SKM-1 (cell line): ENCODE measurements around the gene SMIM38.

ENCODE experiments used
- DNase-seq: peaks from one replicate; lab custom pipeline; 2025; ENCODE audit not compliant: unreplicated experiment; lab: John Stamatoyannopoulos, UW

The SMIM38 gene

GRCh38 chr11:69178819-69179482 lies 23.2 kb downstream of the SMIM38 start:
- no peak for DNase-seq

- no peak for DNase-seq
These were observed 24.5 kb downstream of the SMIM38 start for GRCh38 chr11:69180226-69180625.

- no peak for DNase-seq
These were observed 25.0 kb downstream of the SMIM38 start for GRCh38 chr11:69180726-69181125.

GRCh38 chr11:69183613-69184012 lies 27.9 kb downstream of the SMIM38 start:
- no peak for DNase-seq

GRCh38 chr11:69186316-69187260 lies 30.9 kb downstream of the SMIM38 start:
- no peak for DNase-seq

DNA sequence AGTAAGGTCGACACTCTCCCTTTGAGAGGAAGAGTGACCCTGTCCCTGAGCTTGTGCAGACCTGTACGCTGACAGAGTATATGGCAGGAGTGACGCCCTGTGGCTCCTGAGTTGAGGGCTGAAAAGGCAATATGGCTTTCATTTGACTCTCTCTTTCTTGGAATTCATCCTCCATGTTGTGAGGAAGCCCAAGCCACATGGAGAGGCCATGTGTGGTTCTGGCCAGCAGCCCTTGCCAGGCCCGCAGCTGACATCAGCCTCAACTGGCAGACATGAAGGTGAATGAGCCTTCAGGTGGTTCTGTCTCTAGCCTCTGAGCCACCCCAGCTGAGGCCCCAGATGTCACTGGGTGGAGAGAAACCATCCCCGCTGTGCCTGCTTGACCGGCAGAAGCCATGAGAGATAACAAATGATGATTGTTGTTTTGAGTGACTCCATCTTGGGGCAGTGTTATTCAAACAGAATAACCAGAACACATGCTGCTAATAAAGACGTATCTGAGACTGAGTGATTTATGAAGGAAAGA lies 31.9 kb downstream of the SMIM38 start:
- no peak for DNase-seq

DNA sequence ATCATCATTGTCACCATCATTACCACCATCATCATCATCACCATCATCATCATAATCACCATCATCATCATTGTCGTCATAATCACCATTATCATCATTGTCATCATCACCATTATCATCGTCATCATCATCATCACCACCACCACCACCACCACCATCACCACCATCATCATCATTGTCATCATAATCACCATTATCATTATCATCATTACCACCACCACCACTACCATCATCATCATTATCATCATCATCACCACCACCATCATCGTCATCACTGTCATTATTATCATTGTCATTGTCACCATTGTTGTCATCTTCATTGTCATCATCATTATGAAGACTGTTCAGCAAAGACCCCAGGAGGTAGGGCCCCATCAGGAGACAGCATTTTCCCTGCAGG lies 33.3 kb downstream of the SMIM38 start:
- no peak for DNase-seq

DNA sequence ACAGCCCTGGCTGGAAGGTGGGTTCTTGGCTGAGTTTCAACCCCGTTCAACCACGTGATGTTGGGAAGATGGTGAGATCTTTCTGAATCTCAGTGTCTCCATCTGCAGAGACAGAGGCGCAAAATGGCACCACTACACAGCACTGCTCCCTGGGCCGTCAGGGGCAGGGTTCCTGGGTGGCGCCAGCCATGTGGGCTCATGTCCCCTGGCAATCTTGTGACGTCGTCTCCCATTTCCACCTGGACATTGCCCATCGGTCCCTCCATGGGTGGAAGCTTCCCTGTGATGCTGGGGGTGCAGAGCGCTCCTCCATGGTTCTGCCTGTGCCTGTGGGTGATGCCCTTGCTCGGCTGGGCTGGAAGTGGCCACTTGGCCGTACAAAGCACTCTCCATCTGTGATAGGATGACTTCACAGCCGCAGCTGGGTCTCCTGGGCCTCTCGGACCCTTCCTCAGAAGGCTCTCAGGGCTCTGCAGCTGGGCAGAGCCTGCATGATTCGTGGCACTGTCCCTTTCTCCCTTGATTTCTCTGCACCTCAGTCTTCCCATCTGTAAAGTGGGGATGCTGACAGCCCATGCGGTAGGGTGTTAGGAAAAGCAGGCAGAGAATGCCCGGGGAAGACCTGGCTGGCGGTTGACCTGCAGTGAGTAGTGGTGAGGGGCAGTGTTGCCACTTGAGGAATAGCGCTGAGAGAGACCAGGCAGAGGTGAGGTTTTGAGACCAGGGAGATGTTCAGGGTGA lies 35.2 kb downstream of the SMIM38 start:
- DNase-seq: no peak

DNA sequence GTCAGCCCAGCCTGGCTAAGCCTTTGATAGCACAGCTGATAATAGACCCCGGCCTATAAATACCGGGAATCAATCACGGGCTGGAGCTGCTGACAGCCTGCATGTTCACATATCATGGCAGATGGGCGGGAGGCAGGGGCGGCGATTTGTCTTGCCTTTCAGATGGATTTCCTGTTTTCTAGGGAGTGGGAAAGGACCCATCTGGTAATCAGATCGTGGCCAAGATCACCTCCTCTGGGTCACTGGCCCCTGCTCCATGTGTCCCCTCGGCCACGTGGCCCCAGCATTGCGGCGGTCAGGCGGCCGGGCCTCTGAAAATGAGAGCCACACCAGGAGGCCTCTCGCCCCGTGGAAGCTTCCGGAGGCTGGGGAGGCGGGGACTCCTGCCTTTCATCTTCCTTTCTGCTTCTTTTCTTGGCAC lies 36.6 kb downstream of the SMIM38 start:
- DNase-seq: no peak

GRCh38 chr11:69193151-69193550 lies 37.4 kb downstream of the SMIM38 start:
- no peak for DNase-seq

DNA sequence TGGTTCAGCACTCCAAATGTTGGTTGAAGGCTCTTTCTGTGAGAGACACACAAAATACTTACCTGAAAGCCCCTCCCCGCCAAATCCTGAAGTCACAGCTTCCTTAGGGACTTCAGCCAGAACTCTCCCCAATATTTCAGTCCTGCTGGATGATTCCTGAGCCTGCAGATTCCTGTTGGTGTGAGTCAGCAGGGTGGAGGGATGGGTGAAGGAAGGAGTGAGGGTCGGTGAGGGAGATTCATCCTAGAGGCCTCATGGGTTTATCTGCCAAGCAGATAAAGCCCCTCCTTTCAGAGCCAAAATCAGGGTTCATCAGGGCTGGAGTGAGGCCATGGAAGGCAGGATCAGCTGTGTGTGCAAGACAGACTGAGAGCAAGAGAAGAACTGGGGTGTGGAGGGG lies 37.9 kb downstream of the SMIM38 start:
- no peak for DNase-seq

GRCh38 chr11:69194396-69194795 lies 38.7 kb downstream of the SMIM38 start:
- DNase-seq: no peak

DNA sequence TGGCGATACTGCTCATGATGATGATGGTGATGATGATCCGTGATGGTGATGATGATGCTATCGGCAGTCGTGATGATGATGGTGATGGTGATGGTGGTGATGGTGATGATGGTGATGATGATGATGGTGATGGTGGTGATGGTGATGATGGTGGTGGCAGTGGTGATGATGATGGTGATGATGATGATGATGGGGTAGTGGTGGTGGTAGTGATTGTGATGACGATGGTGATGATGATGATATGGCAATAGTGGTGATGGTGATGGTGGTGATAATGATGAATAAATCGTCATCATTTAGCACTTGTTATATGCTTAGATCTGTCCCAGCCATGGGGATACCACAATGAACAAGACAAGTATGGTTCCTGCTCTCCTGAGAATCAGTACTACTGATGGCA lies 39.2 kb downstream of the SMIM38 start:
- DNase-seq: no peak

GRCh38 chr11:69195824-69196782 lies 40.4 kb downstream of the SMIM38 start:
- no peak for DNase-seq

- no peak for DNase-seq
These were observed 41.0 kb downstream of the SMIM38 start for GRCh38 chr11:69196783-69197169.

GRCh38 chr11:69198891-69199582 lies 43.3 kb downstream of the SMIM38 start:
- DNase-seq: no peak

DNA sequence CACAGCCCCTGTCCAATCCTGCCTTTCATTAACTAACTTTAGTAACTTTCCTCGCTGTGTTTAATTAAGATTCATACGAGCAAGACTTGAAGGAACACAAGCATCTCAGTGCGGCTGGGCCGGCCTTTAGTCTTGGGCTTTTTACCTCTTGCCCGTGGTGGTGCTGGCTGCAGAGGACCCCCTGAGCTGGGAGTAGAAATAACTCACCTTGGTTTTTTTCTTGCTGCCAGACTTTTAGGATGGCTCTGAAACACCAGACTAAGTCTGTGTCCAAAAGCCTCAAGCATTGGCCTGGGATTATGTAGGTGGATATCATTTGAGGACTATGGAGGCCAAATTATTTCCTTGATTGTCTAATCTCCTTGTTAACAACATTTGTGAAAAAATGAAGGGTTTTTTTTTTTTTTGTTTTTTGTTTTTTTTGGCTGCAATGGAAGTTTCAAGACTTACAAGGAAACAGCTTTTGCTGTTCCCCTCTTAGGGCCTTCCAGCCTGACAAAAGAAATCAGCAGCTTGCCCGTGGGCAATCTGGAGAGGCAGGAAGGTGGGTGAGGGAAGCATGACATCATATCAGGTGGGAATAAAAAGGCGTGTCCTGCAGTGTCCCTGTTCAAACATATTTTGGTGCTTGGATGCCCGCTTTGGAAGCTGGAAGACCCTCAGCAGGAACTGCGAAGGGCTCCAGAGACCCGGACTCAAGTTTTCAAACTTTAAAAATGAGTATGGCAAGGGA lies 44.0 kb downstream of the SMIM38 start:
- DNase-seq: no peak

GRCh38 chr11:69200331-69201065 lies 44.8 kb downstream of the SMIM38 start:
- no peak for DNase-seq

- no peak for DNase-seq
These were observed 45.3 kb downstream of the SMIM38 start for GRCh38 chr11:69201066-69201365.
